Testis (tissue), 3 donors: ENCODE measurements around the gene MYG1. TPM values are rescaled to one million over a fixed set of nuclear protein-coding genes. Genes with fewer than 3 reads are reported as not detected.

Experiments
- DNase-seq: peaks from one replicate; pipeline ENCODE4 v3.0.0-alpha.2; 2019
- H3K27ac ChIP-seq, 2 donors: fragments of 200-600 bp; sonication (generic); one replicate each; pipeline ENCODE4 v1.5.1; 2019
- H3K27me3 ChIP-seq: fragments of 200-600 bp; sonication (generic); one replicate; pipeline ENCODE4 v1.5.1; 2019
- H3K36me3 ChIP-seq: fragments of 200-600 bp; sonication (generic); one replicate; pipeline ENCODE4 v1.5.1; 2017; ENCODE audit warnings: low read depth; ENCODE audit errors: missing control alignments
- H3K4me1 ChIP-seq: fragments of 200-600 bp; sonication (generic); one replicate; pipeline ENCODE4 v1.5.1; 2019
- H3K4me3 ChIP-seq, 2 donors: fragments of 200-600 bp; sonication (generic); one replicate each; pipeline ENCODE4 v1.5.1; 2017 to 2019
- H3K9me3 ChIP-seq: fragments of 200-600 bp; sonication (generic); one replicate; pipeline ENCODE4 v1.5.1; 2017
- POLR2A ChIP-seq: fragments of 450-650 bp; IDR thresholded peaks from one replicate; pipeline ENCODE4 v1.6.1; 2017; ENCODE audit warnings: antibody characterized with exemption, mild to moderate bottlenecking, moderate library complexity
- WGBS, 2 donors: methylation state at CpG; one replicate each; pipeline ENCODE4 v1.1.5; 2018; 5-methylcytosine and 5-hydroxymethylcytosine counted together
- intact Hi-C: fragments of 100-400 bp; cut with DNase I; formaldehyde crosslinking; loops from one replicate; pipeline ENCODE4 v1.15.1; 2023; ENCODE audit warnings: low total_unique reads
- polyA plus RNA-seq: library from polyadenylated mRNA; stranded (reverse); fragments of 350-450 nt; fragmentation: Illumina TruSeq; extraction: RNeasy Lipid Tissue Mini Kit (QIAGEN cat#74804); gene quantifications from one replicate; pipeline ENCODE4 v1.2.3, GENCODE V29; 2014; ENCODE audit warnings: low read depth, low replicate concordance; ENCODE audit not compliant: insufficient read depth
- total RNA-seq, 2 donors: library from RNA; depleted of rRNA; stranded (reverse); fragments of >200 nt; gene quantifications; one replicate each; pipeline ENCODE4 v1.2.3, GENCODE V29; 2016
- TF ChIP-seq, protein P1 (sequence below), 3 experiments: fragments of 450-650 bp in 2 of 3; fragments of 200-600 bp in 1 of 3; sonication (generic) in 1 of 3; IDR thresholded peaks; one replicate each; pipeline ENCODE4 v1.5.1; 2016 to 2019; ENCODE audit warnings: antibody characterized with exemption in 3 of 3, mild to moderate bottlenecking in 2 of 3, moderate library complexity in 1 of 3

Gene MYG1
- total and polyA plus RNA-seq, 3 donors from 2014 or later = 106 to 287 (median 117) TPM

DNA sequence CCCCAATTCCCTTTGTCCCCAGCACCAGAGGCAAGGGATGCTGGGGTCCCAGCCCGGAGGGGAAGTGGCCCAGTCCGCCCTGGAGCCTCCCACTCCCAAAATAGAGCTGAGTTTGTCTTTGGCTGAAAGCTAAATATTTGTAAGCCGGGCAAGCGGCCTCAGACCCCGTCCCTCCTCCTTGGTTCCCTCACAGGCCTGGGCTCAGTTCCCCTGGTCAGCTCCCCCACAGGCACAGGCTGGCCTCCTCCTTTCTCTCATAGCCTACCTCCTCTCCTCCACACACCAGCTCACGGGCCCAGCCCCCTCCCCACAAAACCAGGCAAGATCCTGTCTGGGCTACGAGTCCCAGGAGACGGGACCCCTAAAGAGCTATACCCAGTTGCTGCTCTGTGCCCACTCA, 35.3 kb downstream of the MYG1 start:
- Histone ChIP-seq H3K27me3 (no peaks in the 10 kb centered on the region), H3K4me3 (no peak overlapping the region), H3K4me1 (no peaks in the 10 kb centered on the region), H3K27ac (no peak overlapping the region), H3K36me3 (no peaks in the 10 kb centered on the region), H3K9me3 (no peaks in the 10 kb centered on the region)
- TF ChIP-seq, protein P1, sequence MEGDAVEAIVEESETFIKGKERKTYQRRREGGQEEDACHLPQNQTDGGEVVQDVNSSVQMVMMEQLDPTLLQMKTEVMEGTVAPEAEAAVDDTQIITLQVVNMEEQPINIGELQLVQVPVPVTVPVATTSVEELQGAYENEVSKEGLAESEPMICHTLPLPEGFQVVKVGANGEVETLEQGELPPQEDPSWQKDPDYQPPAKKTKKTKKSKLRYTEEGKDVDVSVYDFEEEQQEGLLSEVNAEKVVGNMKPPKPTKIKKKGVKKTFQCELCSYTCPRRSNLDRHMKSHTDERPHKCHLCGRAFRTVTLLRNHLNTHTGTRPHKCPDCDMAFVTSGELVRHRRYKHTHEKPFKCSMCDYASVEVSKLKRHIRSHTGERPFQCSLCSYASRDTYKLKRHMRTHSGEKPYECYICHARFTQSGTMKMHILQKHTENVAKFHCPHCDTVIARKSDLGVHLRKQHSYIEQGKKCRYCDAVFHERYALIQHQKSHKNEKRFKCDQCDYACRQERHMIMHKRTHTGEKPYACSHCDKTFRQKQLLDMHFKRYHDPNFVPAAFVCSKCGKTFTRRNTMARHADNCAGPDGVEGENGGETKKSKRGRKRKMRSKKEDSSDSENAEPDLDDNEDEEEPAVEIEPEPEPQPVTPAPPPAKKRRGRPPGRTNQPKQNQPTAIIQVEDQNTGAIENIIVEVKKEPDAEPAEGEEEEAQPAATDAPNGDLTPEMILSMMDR (IDR thresholded peaks at IDR 0.05) = no peak
- TF ChIP-seq POLR2A = no peak
- no peak for DNase-seq
- intact Hi-C loops = no loop called here
- 86% methylated on average over 8 of the region's 8 CpGs for WGBS, 2 donors

DNA sequence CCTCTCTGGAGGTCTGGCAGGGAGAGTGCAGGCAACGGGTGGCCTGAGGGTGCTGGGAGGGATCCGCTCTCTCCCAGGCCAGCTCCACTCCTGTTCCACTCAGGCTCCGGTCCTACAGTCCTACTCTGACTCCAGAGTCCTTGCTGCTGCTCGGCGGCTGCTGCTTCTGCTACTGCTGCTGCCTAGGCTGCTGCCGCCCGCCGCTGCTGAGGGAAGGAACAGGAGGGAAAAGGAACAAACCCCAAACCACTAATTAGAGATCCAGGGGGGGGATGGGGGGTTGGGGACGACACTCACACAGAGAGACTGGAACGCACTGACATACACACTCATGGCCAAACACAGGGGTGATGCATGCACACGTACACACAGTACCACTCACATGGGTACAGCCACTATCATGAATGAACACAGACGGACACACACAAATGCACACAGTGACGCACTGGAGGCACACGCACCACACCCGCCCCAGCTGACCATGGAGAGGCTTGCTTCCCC, 36.7 kb downstream of the MYG1 start, which contains the start of gene SP7:
TSS of gene SP7 (minus strand) at position 174 of the 501 bp plus-strand sequence. CDS start 708 bp downstream, outside the sequence.
- Histone ChIP-seq H3K36me3 (no peaks in the 10 kb centered on the region), H3K4me1 (no peaks in the 10 kb centered on the region), H3K27ac (no peak within 1 kb of the TSS), H3K9me3 (no peaks in the 10 kb centered on the region), H3K4me3 (no peak within 1 kb of the TSS), H3K27me3 (no peaks in the 10 kb centered on the region)
- WGBS, 2 donors = 66 to 74% methylated on average over 15 of the region's 15 CpGs
- intact Hi-C loops = no loop called here
- no peak for TF ChIP-seq POLR2A
- TF ChIP-seq, protein P1 (IDR thresholded peaks at IDR 0.05) = no peak
- DNase-seq = no peak

DNA sequence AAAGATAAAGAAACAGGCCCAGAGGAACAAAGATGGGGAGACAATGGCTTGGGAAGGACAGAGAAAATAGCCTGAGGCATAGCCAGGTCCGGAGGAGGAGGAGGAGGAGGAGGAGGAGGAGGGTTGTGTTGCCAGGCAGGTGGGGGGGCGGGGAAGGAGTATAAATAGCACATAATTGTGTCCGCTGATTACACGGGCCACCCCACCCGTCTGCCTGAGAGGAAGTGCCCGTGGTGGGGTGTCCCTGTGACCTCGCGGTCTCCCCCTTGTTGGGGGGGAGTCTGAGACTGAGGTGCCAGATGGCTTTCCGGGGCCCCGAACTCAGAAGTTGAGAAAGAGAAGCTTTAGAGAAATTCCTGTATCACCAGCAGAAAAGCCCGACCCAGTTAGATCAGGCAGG, 38.5 kb downstream of the MYG1 start:
- intact Hi-C loops = no loop called here
- no peaks in the 10 kb centered on the region for H3K4me1 ChIP-seq
- no peak for DNase-seq
- H3K9me3 ChIP-seq = no peaks in the 10 kb centered on the region
- TF ChIP-seq, protein P1 (IDR thresholded peaks at IDR 0.05) = no peak
- no peak for TF ChIP-seq POLR2A
- H3K27ac ChIP-seq = no peak overlapping the region
- H3K27me3 ChIP-seq = no peaks in the 10 kb centered on the region
- no peak overlapping the region for H3K4me3 ChIP-seq
- 27 to 34% methylated on average over 11 of the region's 11 CpGs for WGBS, 2 donors
- no peaks in the 10 kb centered on the region for H3K36me3 ChIP-seq

DNA sequence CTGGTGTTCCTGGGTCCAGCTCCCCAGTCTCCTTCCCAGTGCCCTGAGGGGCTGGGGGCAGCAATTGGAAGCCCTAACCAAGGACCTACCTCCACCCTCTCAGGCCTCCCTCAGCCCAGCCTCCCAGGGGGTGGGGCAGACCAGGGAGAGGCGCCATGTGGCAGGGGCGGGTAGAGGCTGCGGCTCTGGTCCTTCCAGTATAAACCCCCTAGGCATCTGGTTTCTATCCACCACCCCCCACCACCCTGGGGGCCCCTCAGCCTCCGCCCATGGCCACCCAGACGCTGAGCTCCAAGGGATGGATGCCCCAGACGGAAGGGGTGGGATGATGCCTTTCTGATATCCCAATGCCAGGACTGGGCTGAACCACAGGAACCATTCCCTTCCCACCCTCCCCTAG, 39.4 kb downstream of the MYG1 start:
- H3K27me3 ChIP-seq = no peaks in the 10 kb centered on the region
- H3K4me3 ChIP-seq = no peak overlapping the region
- WGBS, 2 donors = 65% methylated on average over 6 of the region's 6 CpGs; no CpG with 5 or more reads in 1 of the 2 donors
- H3K27ac ChIP-seq = no peak overlapping the region
- H3K9me3 ChIP-seq = no peaks in the 10 kb centered on the region
- no peak for DNase-seq
- intact Hi-C loops = no loop called here
- no peaks in the 10 kb centered on the region for H3K36me3 ChIP-seq
- no peaks in the 10 kb centered on the region for H3K4me1 ChIP-seq
- TF ChIP-seq, protein P1 (IDR thresholded peaks at IDR 0.05) = no peak
- no peak for TF ChIP-seq POLR2A

DNA sequence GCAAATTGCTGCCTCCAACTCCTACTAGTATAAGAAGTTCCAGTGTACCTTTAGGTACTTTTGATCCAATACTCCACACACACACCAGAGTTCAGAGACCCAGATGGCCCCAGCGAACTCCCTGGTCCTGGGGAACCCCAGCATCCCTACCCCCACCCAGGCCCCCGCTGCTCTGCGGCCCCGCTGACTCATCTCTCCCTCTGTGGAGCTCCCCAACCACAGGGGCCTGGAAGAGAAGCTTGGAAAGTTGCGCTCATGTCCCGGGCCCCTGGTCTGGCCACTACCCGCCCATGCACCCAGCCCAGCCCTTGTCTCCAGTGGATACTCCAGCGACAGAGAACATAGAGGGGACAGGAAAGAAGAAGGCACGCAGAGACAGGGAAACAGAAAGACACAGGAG, 40.9 kb downstream of the MYG1 start:
- no peaks in the 10 kb centered on the region for H3K9me3 ChIP-seq
- no peaks in the 10 kb centered on the region for H3K36me3 ChIP-seq
- intact Hi-C loops = no loop called here
- 91 to 92% methylated on average over 6 to 9 of the region's 9 CpGs for WGBS, 2 donors
- no peak for DNase-seq
- H3K27me3 ChIP-seq = no peaks in the 10 kb centered on the region
- H3K4me1 ChIP-seq = peaks cover 2% of the 10 kb centered on the region
- TF ChIP-seq, protein P1 (IDR thresholded peaks at IDR 0.05) = no peak
- no peak overlapping the region for H3K4me3 ChIP-seq
- H3K27ac ChIP-seq = no peak overlapping the region
